Breast epithelium (tissue), 4 donors: Measurements from ENCODE around the gene CREB3L2. TPM values are rescaled to one million over a fixed set of nuclear protein-coding genes. Genes with fewer than 3 reads are reported as not detected.
"Not testable (repeated sequence)": the region's sequence is repeated elsewhere in the genome, so short reads cannot be mapped to it uniquely, and the experiment has no call there.

Experiments
- DNase-seq, 2 donors: peaks; one replicate each; pipeline ENCODE4 v3.0.0-alpha.2; 2019; ENCODE audit warnings: low spot score in 2 of 2
- H3K27ac ChIP-seq, 2 donors: fragments of 200-600 bp; sonication (generic) in 1 of 2; one replicate each; pipeline ENCODE4 v1.5.1; 2016 to 2019; ENCODE audit warnings: mild to moderate bottlenecking in 1 of 2
- H3K27me3 ChIP-seq, 2 donors: fragments of 200-600 bp; sonication (generic) in 1 of 2; one replicate each; pipeline versions ENCODE4 v1.5.1 to v1.6.0; 2017 to 2019; ENCODE audit warnings: control low read depth in 1 of 2, mild to moderate bottlenecking in 1 of 2
- H3K36me3 ChIP-seq: fragments of 200-600 bp; one replicate; pipeline ENCODE4 v1.5.1; 2019
- H3K4me1 ChIP-seq, 2 donors: fragments of 200-600 bp; sonication (generic); one replicate each; pipeline ENCODE4 v1.5.1; 2016 to 2019; ENCODE audit warnings: control low read depth in 1 of 2
- H3K4me3 ChIP-seq, 3 donors: fragments of 200-600 bp; sonication (generic); 1 replicate in 2 of 3; 2 replicates in 1 of 3; pipeline ENCODE4 v1.5.1; 2016 to 2019; ENCODE audit warnings: mild to moderate bottlenecking in 3 of 3, moderate library complexity in 2 of 3
- H3K9me3 ChIP-seq, 2 donors: fragments of 200-600 bp; sonication (generic) in 1 of 2; one replicate each; pipeline ENCODE4 v1.5.1; 2016 to 2019; ENCODE audit warnings: control low read depth in 1 of 2
- POLR2A ChIP-seq: fragments of 450-650 bp; IDR thresholded peaks from one replicate; pipeline ENCODE4 v1.6.1; 2016; ENCODE audit warnings: antibody characterized with exemption, mild to moderate bottlenecking, moderate library complexity
- POLR2AphosphoS5 ChIP-seq, 3 donors: sonication (generic); formaldehyde crosslinking; IDR thresholded peaks; one replicate each; pipeline ENCODE4 v1.6.1; 2017; ENCODE audit warnings: antibody characterized with exemption in 3 of 3
- intact Hi-C: fragments of 100-400 bp; cut with DNase I; formaldehyde crosslinking; loops from one replicate; pipeline ENCODE4 v1.15.1; 2023; ENCODE audit warnings: low total_unique reads
- total RNA-seq, 3 donors: library from RNA; depleted of rRNA; stranded (reverse); fragments of >200 nt; gene quantifications; one replicate each; pipeline ENCODE4 v1.1.0, GENCODE V29; 2016
- TF ChIP-seq, protein P1 (sequence below), 3 donors: fragments of 450-650 bp; IDR thresholded peaks; one replicate each; pipeline ENCODE4 v1.5.1; 2016 to 2017; ENCODE audit warnings: antibody characterized with exemption in 3 of 3, mild to moderate bottlenecking in 3 of 3, moderate library complexity in 3 of 3

Gene CREB3L2
- total RNA-seq, 3 donors from 2014 or later, result 23.0 to 46.5 (median 40.5) TPM

DNA sequence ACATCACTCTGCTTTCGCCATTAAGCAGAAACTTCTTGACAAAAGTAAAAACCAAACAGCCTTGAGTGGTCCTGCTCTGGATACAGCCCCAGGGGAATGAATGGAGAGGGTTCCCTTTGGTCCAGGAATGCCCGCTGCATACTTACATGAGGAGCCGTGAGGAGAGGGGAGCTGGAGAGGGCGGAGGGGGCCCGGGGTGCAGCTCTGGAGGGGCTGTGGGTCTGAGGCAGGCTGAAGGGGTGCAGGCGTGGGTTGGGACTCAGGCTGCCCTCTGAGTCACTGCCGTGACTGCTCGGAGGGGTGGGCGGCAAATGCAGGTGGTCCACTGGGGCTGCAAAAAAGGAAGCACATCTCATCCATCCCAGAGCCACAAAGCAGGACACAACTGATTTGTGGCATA is 93.8 kb downstream of the CREB3L2 start:
- no peaks in the 10 kb centered on the region for H3K4me1 ChIP-seq
- H3K9me3 ChIP-seq, result no peaks in the 10 kb centered on the region
- no peak for TF ChIP-seq POLR2AphosphoS5 (IDR thresholded peaks at IDR 0.05)
- TF ChIP-seq, protein P1, sequence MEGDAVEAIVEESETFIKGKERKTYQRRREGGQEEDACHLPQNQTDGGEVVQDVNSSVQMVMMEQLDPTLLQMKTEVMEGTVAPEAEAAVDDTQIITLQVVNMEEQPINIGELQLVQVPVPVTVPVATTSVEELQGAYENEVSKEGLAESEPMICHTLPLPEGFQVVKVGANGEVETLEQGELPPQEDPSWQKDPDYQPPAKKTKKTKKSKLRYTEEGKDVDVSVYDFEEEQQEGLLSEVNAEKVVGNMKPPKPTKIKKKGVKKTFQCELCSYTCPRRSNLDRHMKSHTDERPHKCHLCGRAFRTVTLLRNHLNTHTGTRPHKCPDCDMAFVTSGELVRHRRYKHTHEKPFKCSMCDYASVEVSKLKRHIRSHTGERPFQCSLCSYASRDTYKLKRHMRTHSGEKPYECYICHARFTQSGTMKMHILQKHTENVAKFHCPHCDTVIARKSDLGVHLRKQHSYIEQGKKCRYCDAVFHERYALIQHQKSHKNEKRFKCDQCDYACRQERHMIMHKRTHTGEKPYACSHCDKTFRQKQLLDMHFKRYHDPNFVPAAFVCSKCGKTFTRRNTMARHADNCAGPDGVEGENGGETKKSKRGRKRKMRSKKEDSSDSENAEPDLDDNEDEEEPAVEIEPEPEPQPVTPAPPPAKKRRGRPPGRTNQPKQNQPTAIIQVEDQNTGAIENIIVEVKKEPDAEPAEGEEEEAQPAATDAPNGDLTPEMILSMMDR (IDR thresholded peaks at IDR 0.05), result no peak
- no peak for TF ChIP-seq POLR2A
- no peaks in the 10 kb centered on the region for H3K27me3 ChIP-seq
- no peak overlapping the region for H3K27ac ChIP-seq
- intact Hi-C loops, result no loop called here
- no peak for DNase-seq
- no peak overlapping the region for H3K4me3 ChIP-seq
- H3K36me3 ChIP-seq, result no peaks in the 10 kb centered on the region

DNA sequence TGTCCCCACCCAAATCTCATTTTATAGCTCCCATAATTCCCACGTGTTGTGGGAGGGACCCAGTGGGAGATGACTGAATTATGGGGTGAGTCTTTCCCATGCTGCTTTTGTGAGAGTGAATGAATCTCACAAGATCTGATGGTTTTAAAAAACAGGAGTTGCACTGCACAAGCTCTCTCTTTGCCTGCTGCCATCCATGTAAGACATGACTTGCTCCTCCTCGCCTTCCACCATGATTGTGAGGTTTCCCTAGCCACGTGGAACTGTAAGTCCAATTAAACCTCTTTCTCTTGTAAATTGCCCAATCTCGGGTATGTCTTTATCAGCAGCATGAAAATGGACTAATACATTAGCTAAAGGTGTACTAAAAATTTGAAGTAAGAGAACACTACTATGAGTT is 95.2 kb downstream of the CREB3L2 start:
- H3K27ac ChIP-seq, DNase-seq, intact Hi-C loops, H3K4me3 ChIP-seq, H3K9me3 ChIP-seq, H3K4me1 ChIP-seq, H3K36me3 ChIP-seq, H3K27me3 ChIP-seq: not testable (repeated sequence)

DNA sequence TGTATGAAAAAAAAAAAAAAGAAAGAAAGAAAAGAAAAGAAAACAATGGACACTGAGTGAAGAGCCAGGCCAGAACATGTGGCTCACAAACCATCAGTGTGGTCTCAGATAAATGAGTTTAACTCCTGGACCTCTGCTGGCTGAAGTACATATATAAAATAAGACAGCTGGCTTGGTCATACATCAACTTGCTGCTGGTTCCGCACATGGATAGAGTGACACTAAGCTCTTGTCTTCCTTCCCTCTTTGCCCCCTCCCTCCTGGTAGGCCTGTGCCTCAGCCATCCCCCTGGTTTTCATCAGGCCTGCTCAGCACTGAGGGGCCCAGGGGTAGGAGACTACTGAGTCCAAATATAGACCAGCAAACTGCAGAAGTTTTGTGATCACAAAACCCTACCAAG is 97.1 kb downstream of the CREB3L2 start:
- Histone ChIP-seq H3K9me3 (no peaks in the 10 kb centered on the region), H3K4me3 (no peak overlapping the region), H3K27me3 (no peaks in the 10 kb centered on the region), H3K27ac (no peak overlapping the region), H3K4me1 (no peaks in the 10 kb centered on the region), H3K36me3 (no peaks in the 10 kb centered on the region)
- no peak for DNase-seq
- TF ChIP-seq POLR2A (no peak), POLR2AphosphoS5 (IDR thresholded peaks at IDR 0.05) (no peak)
- TF ChIP-seq, protein P1 (IDR thresholded peaks at IDR 0.05), result no peak
- intact Hi-C loops, result no loop called here

DNA sequence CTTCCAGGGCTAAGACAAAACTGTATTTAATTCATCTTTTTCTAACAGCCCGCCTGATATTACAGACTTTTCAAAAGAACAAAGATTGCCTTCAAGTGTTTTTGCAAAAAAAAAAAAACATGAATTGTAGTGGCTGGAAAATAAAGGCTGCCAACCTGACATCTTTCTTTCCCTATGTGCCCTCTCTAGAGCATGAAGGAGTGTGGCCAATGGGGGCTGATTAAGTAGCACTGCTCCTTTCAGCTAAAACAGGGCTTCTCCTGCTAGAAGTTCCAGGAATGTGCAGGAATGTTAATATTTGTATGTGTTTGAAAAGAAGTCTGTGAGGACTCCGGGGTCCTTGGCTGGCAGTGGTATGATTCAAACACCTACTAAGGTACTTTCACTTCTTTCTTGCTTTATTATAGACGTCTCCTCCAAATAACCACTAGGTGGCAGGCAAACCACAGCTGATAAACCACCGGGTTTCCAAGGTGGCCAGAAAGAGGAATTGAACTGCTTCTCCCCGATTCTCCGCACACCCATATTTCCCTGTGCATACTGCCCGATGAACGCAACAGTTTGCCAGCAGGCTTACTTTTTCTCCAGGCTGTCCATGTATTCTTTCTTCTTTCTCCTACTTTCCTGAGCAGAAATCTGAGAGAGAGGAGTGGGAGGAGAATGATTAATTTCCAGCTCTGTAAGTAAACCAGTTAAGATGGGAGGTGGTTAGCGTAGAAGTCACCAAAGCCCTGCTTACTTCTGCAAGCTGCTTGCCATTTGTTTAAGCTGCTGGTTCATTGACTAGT is 98.3 kb downstream of the CREB3L2 start:
- peak in 1 of 2 donors; percentile 55 for DNase-seq
- Histone ChIP-seq H3K36me3 (no peaks in the 10 kb centered on the region), H3K4me3 (no peak overlapping the region), H3K9me3 (no peaks in the 10 kb centered on the region), H3K27ac (peak overlapping the region in 1 of 2 donors; percentile 35), H3K27me3 (no peaks in the 10 kb centered on the region), H3K4me1 (no peaks in the 10 kb centered on the region)
- TF ChIP-seq POLR2A, result no peak
- TF ChIP-seq, protein P1 (IDR thresholded peaks at IDR 0.05), result peak; percentile 82 to 90 (median 90)
- intact Hi-C loops, result loop anchor here (2.0 kb wide), 1 partner anchor 101 kb away; no protein-coding TSS in a partner anchor

DNA sequence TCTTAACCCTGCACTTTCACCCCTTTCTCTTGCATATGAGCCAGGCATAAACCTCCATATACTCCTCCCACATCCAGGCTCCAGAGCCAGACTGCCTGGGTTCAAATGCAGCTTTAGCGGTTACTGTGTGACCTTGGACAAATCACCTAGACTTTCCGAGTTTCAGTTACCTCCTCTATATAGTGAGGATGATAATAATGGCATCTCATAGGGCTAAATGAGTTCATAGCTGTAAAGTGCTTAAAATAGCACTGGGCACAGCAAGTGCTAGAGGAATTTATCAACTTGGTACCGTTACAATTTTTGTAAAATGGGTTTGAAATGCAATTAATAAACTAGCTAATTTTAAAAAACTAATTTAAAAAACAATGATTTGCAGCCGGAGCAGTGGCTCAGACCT is 101.7 kb downstream of the CREB3L2 start:
- H3K4me3 ChIP-seq, result no peak overlapping the region
- intact Hi-C loops, result no loop called here
- H3K27ac ChIP-seq, result no peak overlapping the region
- no peaks in the 10 kb centered on the region for H3K4me1 ChIP-seq
- TF ChIP-seq POLR2AphosphoS5 (IDR thresholded peaks at IDR 0.05) (no peak), POLR2A (no peak)
- TF ChIP-seq, protein P1 (IDR thresholded peaks at IDR 0.05), result no peak
- no peaks in the 10 kb centered on the region for H3K36me3 ChIP-seq
- no peaks in the 10 kb centered on the region for H3K9me3 ChIP-seq
- H3K27me3 ChIP-seq, result no peaks in the 10 kb centered on the region
- DNase-seq, result no peak
